ENCODE measurements around the gene FLNA.
"Not testable (repeated sequence)": the region's sequence is repeated elsewhere in the genome, so short reads cannot be mapped to it uniquely, and the experiment has no call there.

FLNA gene

GRCh38 chrX:154399527-154400368 is 25.3 kb upstream of the FLNA start:
- H3K27me3 ChIP-seq (ENCODE audit: insufficient read depth, poor library complexity, severe bottlenecking): no peaks in the 10 kb centered on the region
- peak overlapping the region; percentile 95 for H3K27ac ChIP-seq (replicated peaks)
- TF ChIP-seq, protein P1, sequence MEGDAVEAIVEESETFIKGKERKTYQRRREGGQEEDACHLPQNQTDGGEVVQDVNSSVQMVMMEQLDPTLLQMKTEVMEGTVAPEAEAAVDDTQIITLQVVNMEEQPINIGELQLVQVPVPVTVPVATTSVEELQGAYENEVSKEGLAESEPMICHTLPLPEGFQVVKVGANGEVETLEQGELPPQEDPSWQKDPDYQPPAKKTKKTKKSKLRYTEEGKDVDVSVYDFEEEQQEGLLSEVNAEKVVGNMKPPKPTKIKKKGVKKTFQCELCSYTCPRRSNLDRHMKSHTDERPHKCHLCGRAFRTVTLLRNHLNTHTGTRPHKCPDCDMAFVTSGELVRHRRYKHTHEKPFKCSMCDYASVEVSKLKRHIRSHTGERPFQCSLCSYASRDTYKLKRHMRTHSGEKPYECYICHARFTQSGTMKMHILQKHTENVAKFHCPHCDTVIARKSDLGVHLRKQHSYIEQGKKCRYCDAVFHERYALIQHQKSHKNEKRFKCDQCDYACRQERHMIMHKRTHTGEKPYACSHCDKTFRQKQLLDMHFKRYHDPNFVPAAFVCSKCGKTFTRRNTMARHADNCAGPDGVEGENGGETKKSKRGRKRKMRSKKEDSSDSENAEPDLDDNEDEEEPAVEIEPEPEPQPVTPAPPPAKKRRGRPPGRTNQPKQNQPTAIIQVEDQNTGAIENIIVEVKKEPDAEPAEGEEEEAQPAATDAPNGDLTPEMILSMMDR (IDR thresholded peaks at IDR 0.05; ENCODE audit: insufficient read depth, low read length): no peak
- TF ChIP-seq POLR2AphosphoS5 (IDR thresholded peaks at IDR 0.05; ENCODE audit: low read depth) (peak; percentile 43; the same call in 1 of the 2 replicates), GABPA (IDR thresholded peaks at IDR 0.05; ENCODE audit: low read depth) (no peak)
- H3K4me3 ChIP-seq (replicated peaks; ENCODE audit: insufficient read depth, low read length): peak overlapping the region; percentile 57
- peak in 1 of 2 experiments; percentile 41 for DNase-seq (ENCODE audit: low read depth in 1 of 2, low spot score in 1 of 2)

GRCh38 chrX:154398668-154399526 is 24.5 kb upstream of the FLNA start:
- peak; percentile 10 for TF ChIP-seq POLR2AphosphoS5 (IDR thresholded peaks at IDR 0.05; ENCODE audit: low read depth)
- no peak for TF ChIP-seq SPI1 (IDR thresholded peaks at IDR 0.05; ENCODE audit: borderline replicate concordance, low read depth)
- TF ChIP-seq, protein P1 (IDR thresholded peaks at IDR 0.05; ENCODE audit: insufficient read depth, low read length): peak; percentile 34
- TF ChIP-seq GABPA (IDR thresholded peaks at IDR 0.05; ENCODE audit: low read depth): peak; percentile 16; the same call in 1 of the 2 replicates
- peak overlapping the region; percentile 95 for H3K27ac ChIP-seq (replicated peaks)
- DNase-seq (ENCODE audit: low read depth in 1 of 2, low spot score in 1 of 2): peak; percentile 70 to 85

GRCh38 chrX:154397888-154398667 is 23.6 kb upstream of the FLNA start, which contains the start of gene RPL10:
RPL10 (plus strand) TSS chrX:154398377; CDS start chrX:154398520, 143 bp downstream.
- peak within 1 kb of the TSS; percentile 57 for H3K4me3 ChIP-seq (replicated peaks; ENCODE audit: insufficient read depth, low read length)
- peak within 1 kb of the TSS; percentile 95 for H3K27ac ChIP-seq (replicated peaks)
- TF ChIP-seq POLR2AphosphoS5 (IDR thresholded peaks at IDR 0.05; ENCODE audit: low read depth) (peak; percentile 99), GABPA (IDR thresholded peaks at IDR 0.05; ENCODE audit: low read depth) (no peak)
- TF ChIP-seq, protein P2, sequence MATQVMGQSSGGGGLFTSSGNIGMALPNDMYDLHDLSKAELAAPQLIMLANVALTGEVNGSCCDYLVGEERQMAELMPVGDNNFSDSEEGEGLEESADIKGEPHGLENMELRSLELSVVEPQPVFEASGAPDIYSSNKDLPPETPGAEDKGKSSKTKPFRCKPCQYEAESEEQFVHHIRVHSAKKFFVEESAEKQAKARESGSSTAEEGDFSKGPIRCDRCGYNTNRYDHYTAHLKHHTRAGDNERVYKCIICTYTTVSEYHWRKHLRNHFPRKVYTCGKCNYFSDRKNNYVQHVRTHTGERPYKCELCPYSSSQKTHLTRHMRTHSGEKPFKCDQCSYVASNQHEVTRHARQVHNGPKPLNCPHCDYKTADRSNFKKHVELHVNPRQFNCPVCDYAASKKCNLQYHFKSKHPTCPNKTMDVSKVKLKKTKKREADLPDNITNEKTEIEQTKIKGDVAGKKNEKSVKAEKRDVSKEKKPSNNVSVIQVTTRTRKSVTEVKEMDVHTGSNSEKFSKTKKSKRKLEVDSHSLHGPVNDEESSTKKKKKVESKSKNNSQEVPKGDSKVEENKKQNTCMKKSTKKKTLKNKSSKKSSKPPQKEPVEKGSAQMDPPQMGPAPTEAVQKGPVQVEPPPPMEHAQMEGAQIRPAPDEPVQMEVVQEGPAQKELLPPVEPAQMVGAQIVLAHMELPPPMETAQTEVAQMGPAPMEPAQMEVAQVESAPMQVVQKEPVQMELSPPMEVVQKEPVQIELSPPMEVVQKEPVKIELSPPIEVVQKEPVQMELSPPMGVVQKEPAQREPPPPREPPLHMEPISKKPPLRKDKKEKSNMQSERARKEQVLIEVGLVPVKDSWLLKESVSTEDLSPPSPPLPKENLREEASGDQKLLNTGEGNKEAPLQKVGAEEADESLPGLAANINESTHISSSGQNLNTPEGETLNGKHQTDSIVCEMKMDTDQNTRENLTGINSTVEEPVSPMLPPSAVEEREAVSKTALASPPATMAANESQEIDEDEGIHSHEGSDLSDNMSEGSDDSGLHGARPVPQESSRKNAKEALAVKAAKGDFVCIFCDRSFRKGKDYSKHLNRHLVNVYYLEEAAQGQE (IDR thresholded peaks at IDR 0.05; ENCODE audit: insufficient replicate concordance, low read depth): peak; percentile 73
- peak; percentile 93 to 94 for DNase-seq (ENCODE audit: low read depth in 1 of 2, low spot score in 1 of 2)
- H3K27me3 ChIP-seq (ENCODE audit: insufficient read depth, poor library complexity, severe bottlenecking): no peaks in the 10 kb centered on the region

More at GRCh38 chrX:154398668-154399526, 24.5 kb upstream of the FLNA start:
- no peaks in the 10 kb centered on the region for H3K27me3 ChIP-seq (ENCODE audit: insufficient read depth, poor library complexity, severe bottlenecking)
- peak overlapping the region; percentile 57 for H3K4me3 ChIP-seq (replicated peaks; ENCODE audit: insufficient read depth, low read length)

DNA sequence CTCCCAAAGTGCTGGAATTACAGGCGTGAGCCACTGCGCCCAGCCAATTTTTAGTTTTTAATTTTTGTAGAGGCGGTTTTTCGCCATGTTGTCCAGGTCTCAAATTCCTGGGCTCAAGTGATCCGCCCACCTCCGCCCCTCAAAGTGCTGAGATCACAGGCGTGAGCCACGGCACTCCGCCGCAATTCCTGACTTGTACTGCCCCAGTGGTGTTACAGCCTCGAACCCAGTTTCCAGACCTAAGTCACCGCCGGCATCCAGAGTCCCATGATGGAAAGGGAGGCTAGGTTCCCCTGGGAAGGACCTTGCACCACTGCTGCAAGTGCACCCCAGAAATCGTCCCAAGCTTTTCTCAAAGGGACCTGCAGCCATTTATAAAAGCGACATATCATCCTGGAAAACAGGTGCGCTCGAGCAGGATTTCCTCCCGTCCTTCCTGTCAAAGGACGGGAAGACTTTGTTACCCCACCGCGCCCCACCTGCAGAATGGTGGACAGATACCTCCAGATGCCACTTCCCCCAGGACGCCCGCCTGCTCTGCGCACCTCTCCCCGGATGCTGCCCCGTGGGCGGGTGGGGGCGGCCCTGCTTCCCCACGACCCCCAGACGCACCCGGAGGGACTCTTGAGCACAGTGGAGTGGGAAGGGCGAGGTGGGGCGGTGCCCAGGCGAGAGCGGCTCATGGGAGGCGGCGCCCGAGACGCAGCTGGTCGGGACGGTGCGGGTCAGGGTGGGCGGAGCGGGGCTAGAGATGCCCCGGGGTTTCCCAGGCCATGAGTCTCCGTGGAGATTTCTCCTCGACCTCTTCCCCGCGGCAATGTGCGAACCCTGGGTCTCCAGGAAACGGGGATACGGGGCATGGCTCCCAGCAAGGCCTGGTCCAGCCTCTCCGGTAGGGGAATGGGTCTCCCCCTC is 22.8 kb upstream of the FLNA start:
- Histone ChIP-seq H3K4me3 (replicated peaks; ENCODE audit: insufficient read depth, low read length) (peak overlapping the region; percentile 57), H3K27ac (replicated peaks) (peak overlapping the region; percentile 95), H3K27me3 (ENCODE audit: insufficient read depth, poor library complexity, severe bottlenecking) (no peaks in the 10 kb centered on the region)
- peak; percentile 51 to 61 for DNase-seq (ENCODE audit: low read depth in 1 of 2, low spot score in 1 of 2)
- TF ChIP-seq, protein P2 (IDR thresholded peaks at IDR 0.05; ENCODE audit: insufficient replicate concordance, low read depth): no peak
- TF ChIP-seq SPI1 (IDR thresholded peaks at IDR 0.05; ENCODE audit: borderline replicate concordance, low read depth) (no peak), POLR2AphosphoS5 (IDR thresholded peaks at IDR 0.05; ENCODE audit: low read depth) (no peak), GABPA (IDR thresholded peaks at IDR 0.05; ENCODE audit: low read depth) (no peak)
- TF ChIP-seq, protein P1 (IDR thresholded peaks at IDR 0.05; ENCODE audit: insufficient read depth, low read length): no peak

DNA sequence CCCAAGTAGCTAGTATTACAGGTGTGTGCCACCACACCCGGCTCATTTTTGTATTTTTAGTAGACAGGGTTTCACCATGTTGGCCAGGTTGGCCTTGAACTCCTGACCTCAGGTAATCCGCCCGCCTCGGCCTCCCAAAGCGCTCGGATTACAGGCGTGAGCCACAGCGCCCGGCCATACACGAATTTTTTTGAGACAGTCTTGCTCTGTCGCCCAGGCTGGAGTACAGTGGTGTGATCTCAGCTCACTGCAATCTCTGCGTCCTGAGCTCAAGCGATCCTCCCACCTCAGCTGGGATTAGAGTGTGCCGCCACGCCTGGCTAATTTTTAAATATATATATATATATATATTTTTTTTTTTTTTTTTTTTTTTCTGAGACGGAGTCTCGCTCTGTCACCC is 21.9 kb upstream of the FLNA start:
- DNase-seq (ENCODE audit: low read depth in 1 of 2, low spot score in 1 of 2); H3K27ac ChIP-seq (replicated peaks): not testable (repeated sequence)

More for the DNA sequence above, 21.9 kb upstream of the FLNA start:
- H3K4me3 ChIP-seq (replicated peaks; ENCODE audit: insufficient read depth, low read length); H3K27me3 ChIP-seq (ENCODE audit: insufficient read depth, poor library complexity, severe bottlenecking): not testable (repeated sequence)

All from HL-60 (cell line).